ENCODE data around the gene CBFA2T3.

CBFA2T3 gene

DNA sequence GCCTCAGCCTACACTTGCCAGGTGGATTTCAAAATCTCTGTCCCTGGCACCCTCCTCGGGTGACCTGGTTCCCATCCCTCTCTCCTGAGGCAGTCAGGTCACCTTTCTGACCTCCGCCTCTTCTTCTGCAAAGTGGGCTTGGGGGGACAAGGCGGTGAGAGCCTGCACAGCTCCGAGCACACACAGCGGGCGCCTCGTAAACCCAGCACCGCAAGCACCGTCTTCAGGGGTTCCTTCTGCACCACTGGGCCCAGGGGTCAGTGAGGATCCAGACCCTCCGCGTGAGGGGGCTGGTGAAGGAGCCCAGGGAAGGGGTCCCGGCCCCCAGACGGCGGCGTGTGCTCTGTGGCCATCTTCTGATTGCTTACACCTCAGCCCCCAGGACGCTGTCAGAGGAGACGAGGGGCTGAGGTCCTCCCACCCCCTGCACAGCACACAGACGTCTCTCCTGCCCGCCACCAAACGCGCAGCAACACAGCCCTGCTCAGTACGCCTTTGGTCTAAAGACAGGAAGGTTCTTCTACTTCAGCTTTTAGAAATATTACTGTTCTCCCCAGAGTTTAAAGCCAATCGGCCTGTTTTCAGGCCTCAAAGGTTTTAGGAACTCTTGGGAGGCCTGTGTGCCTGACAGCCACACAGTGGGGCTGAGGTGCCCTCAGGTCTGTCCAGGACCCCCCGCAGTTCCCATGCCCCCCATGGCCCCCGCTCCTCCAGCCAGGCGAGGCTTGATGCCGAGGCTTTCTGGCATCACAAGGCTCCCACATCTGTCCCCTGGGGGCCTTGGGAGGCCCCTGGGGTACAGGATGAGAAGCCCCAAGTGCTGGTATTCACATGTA lies 2.7 kb downstream of the CBFA2T3 start:
- DNase-seq: no peak

DNA sequence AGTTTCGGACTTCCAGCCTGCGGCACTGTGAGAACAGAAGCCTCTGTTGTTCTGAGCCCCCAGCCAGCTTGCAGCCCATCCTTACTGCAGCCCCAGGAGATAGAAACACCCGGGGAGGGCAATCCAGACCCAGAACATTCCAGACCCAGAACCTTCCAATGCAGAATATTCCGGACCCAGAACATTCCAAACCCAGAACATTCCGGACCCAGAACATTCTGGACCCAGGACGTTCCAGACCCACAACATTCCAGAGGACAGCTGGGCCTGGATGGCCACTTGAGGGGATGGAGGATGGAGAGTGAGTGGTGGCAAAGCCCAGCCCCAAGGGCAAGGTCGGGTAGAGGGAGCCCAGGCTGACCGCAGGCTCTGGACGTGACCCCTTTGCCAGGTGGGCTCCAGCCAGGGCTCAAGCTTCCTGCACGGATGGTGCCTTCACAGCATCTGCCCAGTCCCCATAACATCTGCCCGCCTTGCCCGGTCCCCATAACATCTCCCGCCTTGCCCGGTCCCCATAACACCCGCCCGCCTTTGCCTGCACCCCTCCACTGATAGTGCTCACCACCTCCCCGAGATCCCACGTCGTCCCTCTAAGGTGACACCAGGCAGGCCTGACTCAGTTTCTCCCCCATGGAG lies 3.5 kb downstream of the CBFA2T3 start:
- DNase-seq: no peak

DNA sequence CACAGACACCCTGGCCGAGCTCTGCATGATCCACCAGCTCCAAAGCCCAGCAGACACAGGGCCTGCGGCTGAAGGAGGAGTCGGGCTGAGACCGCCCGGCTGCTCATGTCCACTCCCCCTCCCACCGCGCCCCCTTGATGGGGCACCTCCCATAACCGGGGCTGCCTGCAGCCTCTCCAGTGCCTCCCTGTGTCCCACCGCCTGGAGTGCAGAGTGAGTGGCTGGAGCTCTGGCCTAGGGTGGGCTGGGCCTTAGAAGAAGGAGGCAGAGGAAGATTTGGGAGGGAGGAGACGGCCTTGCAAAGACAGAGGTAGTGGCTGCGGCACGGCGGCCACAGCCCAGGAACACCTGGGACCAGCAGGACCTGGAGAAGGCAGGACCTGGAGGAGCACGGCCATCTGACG lies 4.0 kb downstream of the CBFA2T3 start:
- no peak for DNase-seq

DNA sequence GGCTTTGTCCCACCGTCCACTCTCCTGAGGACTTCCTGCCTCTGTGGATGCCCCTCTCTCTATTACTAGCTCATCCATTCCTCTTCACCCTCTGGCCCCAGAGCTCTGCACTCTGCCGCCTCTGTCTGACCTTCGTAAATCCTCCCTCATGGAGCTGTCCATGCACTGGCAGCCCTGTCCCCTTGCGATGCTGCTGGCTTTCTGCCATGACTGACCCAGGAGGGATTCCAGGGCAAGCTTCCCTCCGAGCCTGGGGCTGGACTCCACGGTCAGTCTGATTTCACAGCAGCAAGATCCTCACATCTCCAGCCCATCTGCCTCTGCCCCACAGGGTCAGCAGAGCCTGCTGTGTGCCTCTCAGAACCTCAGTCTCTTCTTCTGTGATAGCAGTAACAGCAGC lies 4.7 kb downstream of the CBFA2T3 start:
- DNase-seq: no peak

DNA sequence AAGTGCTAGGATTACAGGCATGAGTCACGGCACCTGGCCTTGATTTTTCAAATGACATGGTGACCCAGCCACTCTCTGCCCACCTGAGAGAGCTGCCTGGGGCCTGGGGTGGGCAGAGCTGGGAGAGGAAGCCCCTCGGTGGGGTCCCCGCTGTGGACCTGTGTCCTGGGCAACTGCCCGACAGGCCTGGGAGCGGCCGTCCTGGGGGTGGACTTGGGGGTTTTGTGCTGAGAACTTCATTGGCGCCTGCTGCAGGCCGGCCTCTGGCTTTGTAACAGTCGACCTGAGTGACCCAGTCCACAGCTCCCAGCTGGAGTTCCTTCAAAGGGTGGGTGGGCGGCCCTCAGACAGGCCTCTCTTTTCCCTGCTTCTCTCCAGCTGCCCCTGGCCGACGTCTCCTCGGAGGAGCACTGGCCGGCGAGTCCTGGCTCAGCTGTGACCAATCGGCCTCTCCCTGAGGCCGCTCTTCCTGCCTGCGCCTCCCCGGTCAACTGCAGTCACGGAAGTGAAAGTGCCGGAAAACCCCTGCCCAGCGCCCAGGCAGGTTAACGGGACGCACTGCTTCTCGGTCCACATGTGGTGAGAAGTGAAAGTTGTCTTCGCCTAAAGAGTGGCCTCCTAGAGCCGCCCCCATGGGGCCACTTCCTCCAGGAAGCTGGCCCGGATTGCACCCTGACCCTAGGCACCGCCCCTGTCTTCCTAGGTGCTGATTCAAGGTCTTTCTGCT lies 5.5 kb downstream of the CBFA2T3 start:
- DNase-seq: no peak

DNA sequence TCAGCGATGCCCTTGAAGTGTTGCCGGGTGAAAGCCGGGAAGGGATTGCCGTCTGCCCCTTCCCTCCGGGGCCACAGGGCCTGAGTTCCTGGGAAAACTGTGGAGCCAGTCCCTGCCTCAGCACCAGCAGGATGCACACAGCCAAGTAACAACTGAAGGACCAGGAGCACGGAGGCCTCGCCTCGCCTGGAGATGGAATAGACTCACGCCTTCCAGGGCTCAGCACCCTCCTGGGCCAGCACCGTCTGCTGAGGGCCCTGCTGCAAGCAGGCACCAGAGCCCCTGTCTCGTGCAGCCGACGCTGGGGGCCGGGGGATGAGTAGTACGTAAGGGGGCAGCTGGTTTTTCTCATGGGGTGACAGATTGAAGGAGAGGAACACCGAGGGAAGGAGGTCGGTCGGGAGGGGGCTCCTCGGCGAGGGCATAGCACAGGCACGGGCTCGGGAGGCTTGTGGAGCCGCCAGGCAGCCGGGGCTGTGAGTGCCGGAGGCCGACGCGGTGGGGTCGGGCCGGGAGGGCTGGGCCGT lies 6.4 kb downstream of the CBFA2T3 start:
- no peak for DNase-seq

DNA sequence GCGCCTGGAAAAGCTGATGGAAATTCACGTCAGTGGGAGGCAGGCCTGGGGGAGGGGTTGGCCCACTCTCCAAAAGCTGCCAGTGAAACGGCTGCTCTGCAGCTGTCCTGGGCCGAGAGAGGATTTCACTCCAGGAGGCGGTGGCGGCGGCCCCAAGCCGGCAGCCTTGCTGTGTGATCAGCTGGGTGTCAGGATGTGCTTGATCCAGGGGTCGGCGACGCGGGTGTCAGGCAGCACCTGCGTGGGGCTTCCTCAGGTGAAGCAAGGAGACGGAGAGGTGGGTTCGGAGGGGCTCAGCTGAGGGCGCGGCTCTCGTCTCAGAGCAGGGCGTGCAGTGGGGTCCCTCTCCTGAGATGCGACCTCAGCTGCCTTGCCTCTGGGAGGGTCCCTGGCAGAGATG lies 7.0 kb downstream of the CBFA2T3 start:
- no peak for DNase-seq

DNA sequence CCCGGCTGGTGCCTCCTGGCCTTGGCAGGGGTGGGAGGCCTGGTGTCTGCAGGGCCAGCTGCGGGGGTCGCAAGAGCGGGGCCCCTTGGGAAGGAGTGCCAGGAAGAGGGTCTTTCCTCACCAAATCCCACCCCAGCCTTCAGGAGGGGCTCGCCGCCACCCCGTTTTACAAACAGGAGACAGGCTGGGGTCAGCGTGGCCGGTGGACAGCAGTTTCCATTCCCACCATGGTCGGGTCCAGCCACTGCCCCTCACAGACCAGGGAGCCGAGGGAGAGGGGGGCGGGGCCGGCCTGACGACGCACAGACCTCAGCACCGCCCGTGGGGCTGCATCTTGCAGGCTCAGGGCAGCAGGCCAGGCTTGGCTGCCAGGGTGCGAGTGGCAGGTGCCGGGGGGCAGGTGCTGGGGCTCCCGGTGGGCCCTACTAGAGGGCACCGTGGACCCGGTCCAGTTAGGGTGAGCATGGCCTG lies 7.6 kb downstream of the CBFA2T3 start:
- no peak for DNase-seq

DNA sequence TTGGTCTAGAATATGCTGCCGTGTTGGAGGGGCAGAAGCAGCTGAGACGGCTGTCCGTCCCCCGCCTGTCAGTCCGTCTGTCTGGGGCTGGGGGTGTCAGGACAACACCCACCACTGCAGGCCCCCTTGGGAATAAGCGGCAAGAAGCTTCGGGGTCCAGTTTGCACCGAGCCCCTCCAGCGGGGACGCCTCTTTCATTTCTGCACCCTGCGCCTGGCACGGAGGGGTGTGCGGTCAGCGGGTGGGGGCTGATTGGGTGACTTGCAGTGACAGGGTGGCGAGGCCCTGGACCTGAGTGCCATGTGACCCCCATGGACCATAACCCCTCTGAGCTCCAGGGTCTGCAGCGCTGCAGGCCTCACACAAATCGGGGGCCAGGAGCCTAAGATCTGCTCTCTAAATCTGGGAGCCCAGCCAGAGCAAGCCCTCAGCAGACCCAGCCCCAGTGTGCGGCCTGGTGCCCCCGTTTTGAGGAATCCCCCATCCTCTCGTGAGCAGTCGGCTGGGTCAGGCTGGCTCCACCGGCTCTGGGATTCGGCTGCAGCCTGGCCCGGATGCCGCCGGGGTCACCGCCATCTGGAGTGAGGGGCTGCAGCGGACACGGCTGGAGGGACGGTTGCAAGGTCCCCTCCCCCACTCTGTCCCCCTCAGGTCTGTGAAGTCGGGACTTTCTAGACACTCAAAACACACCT lies 8.3 kb downstream of the CBFA2T3 start:
- DNase-seq: no peak

DNA sequence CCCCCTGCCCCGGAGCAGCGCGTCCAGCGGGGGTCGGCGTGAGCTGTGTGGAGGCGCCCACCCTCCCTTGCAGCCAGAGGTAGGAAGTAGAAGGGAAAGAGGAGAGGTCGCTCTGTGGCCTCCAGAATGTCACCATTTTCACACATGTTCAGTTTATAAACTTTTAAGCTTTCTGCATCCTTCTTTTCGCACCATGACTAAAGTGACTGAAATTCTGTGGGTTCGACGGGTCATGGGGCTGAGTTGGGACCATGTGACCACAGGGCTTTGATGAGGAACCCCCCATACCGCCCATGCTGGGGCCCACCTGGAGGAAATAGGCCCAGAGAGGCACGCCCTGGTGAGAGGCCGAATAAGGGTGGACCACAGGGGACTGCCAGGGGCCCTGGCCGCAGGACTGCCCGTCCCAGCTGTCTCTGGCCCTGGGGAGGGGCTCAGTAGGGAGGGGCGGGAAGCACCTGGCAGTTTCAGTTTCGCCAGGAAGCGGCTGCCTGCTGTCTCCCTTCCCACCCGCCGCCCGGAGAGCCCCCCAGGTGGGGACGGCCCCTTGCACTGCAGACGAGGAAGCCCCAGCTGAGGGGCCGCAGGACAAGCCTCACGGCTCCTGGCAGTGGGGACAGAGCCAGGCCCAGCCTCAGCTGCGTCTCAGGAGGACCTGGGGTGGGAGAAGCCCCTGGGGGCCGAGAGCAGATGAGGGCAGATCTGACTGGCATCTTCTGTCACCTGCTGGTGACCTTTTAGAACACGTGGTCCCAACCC lies 9.0 kb downstream of the CBFA2T3 start:
- no peak for DNase-seq

DNA sequence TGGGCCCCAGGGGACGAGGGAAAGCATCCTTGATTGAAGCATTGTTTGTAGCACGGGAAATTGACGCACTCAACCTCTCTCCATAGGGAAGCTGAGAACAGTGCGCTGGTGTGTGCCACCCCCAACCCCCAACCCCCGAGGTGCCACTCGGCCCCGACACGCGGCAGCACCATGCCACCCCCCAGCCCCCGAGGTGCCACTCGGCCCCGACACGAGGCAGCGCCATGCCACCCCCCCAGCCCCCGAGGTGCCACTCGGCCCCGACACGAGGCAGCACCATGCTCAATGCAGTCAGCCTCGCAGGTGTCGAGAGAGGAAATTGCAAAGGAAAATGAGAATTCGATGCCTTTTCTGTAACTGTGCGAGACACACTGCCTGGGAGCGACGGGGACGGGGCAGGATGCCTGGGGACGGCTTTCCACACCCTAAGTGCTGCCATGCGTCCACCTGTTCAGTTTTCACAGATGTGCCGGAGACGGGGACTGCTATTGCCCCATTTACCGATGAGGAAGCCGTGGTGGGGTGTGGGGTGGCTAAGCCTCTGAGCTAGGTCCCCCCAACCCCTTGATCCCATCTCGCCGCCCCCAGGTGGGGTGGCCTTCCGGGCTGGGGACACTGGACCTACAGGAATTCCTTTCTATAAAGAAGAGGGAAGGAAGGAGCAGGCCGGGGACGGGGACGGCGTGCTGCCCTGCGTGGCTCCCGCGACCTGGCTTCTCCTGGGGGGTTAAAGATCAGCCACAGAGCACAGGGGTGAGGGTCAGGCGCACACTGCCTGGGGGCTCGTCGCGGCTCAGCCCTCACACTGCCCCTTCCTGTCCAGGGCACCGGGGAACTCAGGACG lies 9.8 kb downstream of the CBFA2T3 start:
- DNase-seq: no peak

DNA sequence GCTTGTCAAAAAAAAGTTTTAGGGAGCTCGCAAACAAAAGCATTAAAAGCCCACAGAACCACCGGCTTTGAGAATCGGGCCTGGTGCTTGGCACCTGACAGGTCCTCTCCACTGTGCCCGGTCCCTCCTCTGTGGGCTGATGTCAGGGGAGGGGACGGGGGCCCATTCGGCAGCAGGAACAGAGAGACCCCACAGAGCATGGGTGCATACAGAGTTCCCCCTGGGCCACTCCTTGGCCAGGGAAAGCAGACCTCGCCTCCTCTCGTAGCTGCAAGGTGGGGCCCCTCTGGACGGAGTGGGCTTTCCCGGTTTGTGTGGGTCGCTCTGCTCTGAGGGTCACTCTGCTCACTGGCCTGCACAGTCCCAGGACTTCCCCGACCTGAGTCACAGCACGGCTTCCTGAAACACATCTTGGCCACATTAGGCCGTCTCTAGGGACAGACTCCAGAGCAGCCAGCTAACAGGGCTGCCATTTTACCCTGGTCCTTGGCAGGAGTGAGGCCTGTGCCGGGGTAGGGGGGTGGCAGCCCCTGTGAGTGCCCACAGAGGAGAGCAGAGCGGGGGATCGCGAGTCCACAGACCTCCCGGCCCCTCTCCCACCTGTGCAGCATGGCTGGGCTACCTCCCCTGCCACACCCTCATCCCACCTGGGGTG lies 11.1 kb downstream of the CBFA2T3 start:
- DNase-seq: no peak

DNA sequence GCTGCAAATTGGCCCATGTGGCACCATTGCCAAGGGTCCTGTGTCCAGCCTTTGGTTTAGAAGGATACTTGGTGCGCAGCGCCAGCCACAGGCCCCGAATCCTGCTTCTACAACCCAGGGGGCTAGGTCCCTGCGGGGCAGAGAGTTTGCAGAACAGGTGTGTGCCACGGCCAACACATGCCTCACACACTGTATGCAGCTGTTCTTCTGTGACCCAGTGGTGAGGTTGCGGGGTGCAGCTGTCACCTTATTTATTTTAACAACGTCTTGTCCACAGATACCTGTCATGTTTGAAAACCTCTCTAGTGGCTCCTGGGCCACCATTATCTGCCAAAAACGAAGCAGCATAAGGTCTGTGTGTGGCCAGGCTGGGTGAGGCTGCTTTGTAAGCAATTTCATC lies 11.6 kb downstream of the CBFA2T3 start:
- no peak for DNase-seq

DNA sequence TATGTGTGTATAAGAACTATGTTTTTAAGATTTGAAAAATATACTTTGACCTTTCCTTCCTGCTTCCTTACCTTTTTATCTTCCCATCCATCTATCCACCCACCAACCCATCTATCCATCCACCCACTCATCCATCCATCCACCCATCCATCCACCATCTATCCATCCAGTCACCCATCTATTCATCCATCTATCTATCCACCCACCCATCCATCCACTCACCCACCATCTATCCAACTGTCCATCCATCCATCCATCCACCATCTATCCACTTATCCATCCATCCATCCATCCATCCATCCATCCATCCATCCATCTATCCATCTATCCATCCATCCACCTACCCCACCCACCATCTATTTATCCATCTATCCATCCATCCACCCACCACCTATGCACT lies 12.4 kb downstream of the CBFA2T3 start:
- no peak for DNase-seq

DNA sequence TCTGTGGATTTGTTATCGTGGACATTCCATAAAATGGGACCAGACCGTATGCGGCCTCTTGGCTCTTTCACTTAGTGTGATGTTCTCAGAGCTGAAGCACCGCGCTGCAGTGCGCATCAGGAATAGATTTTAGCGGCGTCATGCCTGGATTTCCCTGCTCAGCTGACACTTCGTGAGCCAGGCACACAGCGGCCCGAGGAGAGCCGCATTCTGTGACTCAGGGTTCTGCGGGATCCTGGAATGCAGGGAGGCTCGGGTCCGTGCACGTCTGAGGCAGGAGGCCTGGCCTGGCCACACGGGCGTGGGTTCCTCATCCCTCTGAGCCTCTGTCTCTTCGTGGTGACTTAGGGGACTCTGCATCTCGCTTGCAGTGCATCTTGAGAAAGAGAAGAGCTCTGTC lies 13.4 kb downstream of the CBFA2T3 start:
- DNase-seq: no peak

DNA sequence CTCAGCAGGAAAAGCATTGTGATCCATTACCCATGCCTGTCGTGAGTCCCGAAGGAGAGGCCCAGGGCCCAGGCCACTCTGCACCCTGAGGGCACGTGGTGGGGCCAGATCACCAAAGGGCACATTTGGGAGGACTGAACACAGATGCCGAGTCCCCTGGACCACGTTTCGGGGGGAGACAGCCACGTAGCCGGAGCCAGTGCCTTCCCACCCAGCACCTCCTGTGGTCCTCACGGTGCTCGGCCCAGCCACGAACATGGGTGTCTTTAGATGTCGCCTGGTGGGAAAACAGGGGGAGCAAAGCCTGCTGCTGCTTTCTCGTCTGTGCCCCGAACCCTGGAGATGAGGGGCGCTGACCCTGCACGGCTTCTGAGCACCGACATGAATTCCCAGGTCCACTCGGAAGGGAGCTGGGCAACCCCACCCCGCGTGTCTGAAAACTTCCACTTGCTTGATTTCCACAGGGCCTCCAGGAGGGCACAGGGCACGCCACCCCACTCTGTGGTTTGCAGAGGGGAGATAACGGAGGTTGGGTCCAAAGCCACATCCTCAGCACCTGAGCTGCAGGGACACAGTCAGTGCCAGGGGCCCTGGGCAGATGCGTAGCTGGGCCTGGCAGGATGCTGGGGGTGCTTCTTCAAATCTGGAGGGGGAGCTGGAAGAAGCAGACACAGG lies 14.4 kb downstream of the CBFA2T3 start:
- no peak for DNase-seq

DNA sequence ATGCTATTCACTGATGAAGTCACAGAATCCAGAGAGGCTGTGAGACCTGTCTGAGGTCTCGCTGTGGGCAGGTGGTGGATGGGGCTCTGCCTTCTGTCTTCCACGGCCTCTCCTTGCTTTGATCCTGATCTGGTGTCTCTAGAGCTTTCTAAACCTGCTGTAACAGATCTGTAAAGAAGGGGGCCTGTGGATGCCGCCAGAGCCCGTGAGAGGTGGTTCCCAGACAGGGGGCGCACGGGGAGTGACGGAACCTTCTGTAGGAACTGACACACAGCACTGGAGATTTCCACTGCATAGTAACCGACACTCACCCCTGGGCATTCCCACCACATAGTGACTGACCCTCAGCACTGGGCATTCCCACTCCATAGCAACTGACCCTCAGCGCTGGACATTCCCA lies 16.0 kb downstream of the CBFA2T3 start:
- no peak for DNase-seq

DNA sequence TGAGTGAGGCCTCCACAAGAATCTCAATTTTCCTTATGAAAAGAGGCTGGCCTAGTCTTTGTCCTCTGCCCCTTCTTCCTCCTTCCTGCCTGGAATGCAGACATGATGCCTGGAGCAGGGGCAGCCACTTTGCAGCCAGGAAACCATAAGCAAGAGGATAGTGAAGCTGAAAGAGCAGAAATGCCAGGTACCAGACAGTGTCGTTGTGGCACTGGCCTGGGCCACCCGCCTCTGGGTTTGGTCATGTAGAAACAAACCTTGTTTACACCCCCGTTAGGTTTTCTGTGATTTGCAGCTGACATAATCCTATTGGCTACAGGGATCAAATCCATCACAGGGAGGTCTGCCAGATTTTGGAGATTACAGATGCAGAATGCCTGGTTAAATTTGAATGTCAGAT lies 16.5 kb downstream of the CBFA2T3 start:
- DNase-seq: no peak

DNA sequence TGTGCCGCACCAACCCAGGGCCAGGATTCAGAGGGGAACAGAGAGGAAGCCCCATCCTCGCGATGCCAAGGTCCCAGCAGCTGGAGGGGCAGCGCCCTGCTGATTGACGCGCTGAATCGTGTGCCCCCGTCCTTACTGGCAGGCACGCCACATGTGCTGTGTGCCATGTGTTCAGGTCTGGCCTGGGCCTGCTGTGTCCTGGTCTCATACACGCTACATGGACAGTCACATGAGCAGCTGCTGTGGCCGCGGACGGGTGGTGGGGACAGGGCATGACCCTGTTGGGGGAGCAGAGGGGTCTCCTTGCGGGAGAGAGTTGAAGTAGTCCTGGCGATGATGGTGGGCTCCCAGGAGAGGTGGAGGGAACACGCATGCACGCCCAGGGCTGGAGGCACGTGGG lies 18.0 kb downstream of the CBFA2T3 start:
- no peak for DNase-seq
